Naive thymus-derived CD4-positive, alpha-beta T cell (primary cell): Measurements from ENCODE around the gene MLF2. TPM values are rescaled to one million over a fixed set of nuclear protein-coding genes. Genes with fewer than 3 reads are reported as not detected.
A peak's percentile ranks its signal among the peaks of the same experiment; 100 is the strongest.

Source experiments
- ATAC-seq: fragments of 150-1000 bp; cut with Tn5 transposase; 2 replicates; pipeline ENCODE4 v1.10.0; 2021; ENCODE audit warnings: mild to moderate bottlenecking, moderate library complexity
- CTCF ChIA-PET: fragments of 350-600 bp; sonication (Branson Sonifier 250); formaldehyde crosslinking; loops from one replicate; lab custom pipeline; 2021; ENCODE audit warnings: antibody characterized with exemption; lab: Charles Lee
- POLR2A ChIA-PET: fragments of 350-600 bp; sonication (Branson Sonifier 250); formaldehyde crosslinking; loops from one replicate; lab custom pipeline; 2021; ENCODE audit warnings: antibody characterized with exemption, inconsistent platforms; lab: Charles Lee
- DNase-seq, 9 donors: peaks; one replicate each; pipeline versions ENCODE4 v3.0.0 to v3.0.0-alpha.2; 2020 to 2022; ENCODE audit warnings: mixed read lengths in 1 of 9
- H3K27ac ChIP-seq: one replicate; pipeline ENCODE4 v1.7.0; 2013; ENCODE audit warnings: mild to moderate bottlenecking, low read depth, low read length, moderate library complexity
- H3K27me3 ChIP-seq, 2 donors: one replicate each; pipeline ENCODE4 v1.7.0; 2013; ENCODE audit warnings: low read length in 2 of 2, mild to moderate bottlenecking in 2 of 2, moderate library complexity in 2 of 2; ENCODE audit not compliant: control insufficient read depth in 2 of 2, insufficient read depth in 2 of 2
- H3K36me3 ChIP-seq, 3 experiments: 1 replicate in 2 of 3; 2 replicates in 1 of 3; pipeline ENCODE4 v1.7.0; 2013; ENCODE audit warnings: low read length in 3 of 3, mild to moderate bottlenecking in 3 of 3, moderate library complexity in 1 of 3; ENCODE audit not compliant: insufficient read depth in 3 of 3, control insufficient read depth in 2 of 3
- H3K4me1 ChIP-seq, 2 donors: one replicate each; pipeline ENCODE4 v1.7.0; 2013; ENCODE audit warnings: low read length in 2 of 2, mild to moderate bottlenecking in 2 of 2, moderate library complexity in 1 of 2; ENCODE audit not compliant: control insufficient read depth in 2 of 2, insufficient read depth in 2 of 2
- H3K4me3 ChIP-seq: 2 replicates; pipeline ENCODE4 v1.7.0; 2013; ENCODE audit warnings: mild to moderate bottlenecking, low read length
- H3K9me3 ChIP-seq, 3 experiments: 1 replicate in 2 of 3; 2 replicates in 1 of 3; pipeline ENCODE4 v1.7.0; 2013; ENCODE audit warnings: low read length in 3 of 3; ENCODE audit not compliant: control insufficient read depth in 2 of 3
- H3K27ac Mint-ChIP-seq, 9 donors: one replicate each; pipeline ENCODE4 v1.8.0; 2020 to 2022; ENCODE audit warnings: mixed read lengths in 9 of 9, mild to moderate bottlenecking in 8 of 9, moderate library complexity in 5 of 9, inconsistent platforms in 2 of 9
- H3K27me3 Mint-ChIP-seq, 5 donors: one replicate each; pipeline ENCODE4 v1.8.0; 2021 to 2022; ENCODE audit warnings: mixed read lengths in 5 of 5, mild to moderate bottlenecking in 1 of 5
- H3K36me3 Mint-ChIP-seq, 5 donors: one replicate each; pipeline ENCODE4 v1.8.0; 2020 to 2022; ENCODE audit warnings: mixed read lengths in 5 of 5, mild to moderate bottlenecking in 3 of 5, inconsistent platforms in 1 of 5
- H3K4me1 Mint-ChIP-seq, 7 donors: one replicate each; pipeline ENCODE4 v1.8.0; 2020 to 2022; ENCODE audit warnings: mixed read lengths in 7 of 7, mild to moderate bottlenecking in 3 of 7, inconsistent platforms in 1 of 7
- H3K4me3 Mint-ChIP-seq, 10 donors: one replicate each; pipeline ENCODE4 v1.8.0; 2020 to 2022; ENCODE audit warnings: mild to moderate bottlenecking in 10 of 10, mixed read lengths in 10 of 10, moderate library complexity in 6 of 10, inconsistent platforms in 2 of 10
- H3K9me3 Mint-ChIP-seq, 11 donors: one replicate each; pipeline ENCODE4 v1.8.0; 2020 to 2022; ENCODE audit warnings: mixed read lengths in 11 of 11, mild to moderate bottlenecking in 4 of 11, inconsistent platforms in 1 of 11, moderate library complexity in 1 of 11
- intact Hi-C, 2 donors: fragments of 100-400 bp; cut with micrococcal nuclease; formaldehyde crosslinking; loops; one replicate each; pipeline ENCODE4 v1.15.1; 2023
- polyA plus RNA-seq, 2 donors: library from polyadenylated mRNA; unstranded; fragments of 300-500 nt; fragmentation: Illumina TruSeq; gene quantifications; one replicate each; pipeline ENCODE4 v1.2.3, GENCODE V29; 2021
- total RNA-seq, 6 experiments: library from RNA in 5 of 6; stranded (reverse) in 5 of 6; gene quantifications; 1 replicate in 5 of 6; 2 replicates in 1 of 6; pipeline ENCODE4 v1.2.3 and lab custom pipeline; 2021 to 2026

The MLF2 gene
- total and polyA plus RNA-seq, 7 experiments from 2014 or later = 84.6 to 141 (median 119) TPM

- CTCF ChIA-PET = interaction anchor here (1.1 to 3.1 kb wide), 4 partner anchors 9 to 21 kb away, joined by 3 to 14 read pairs (median 4); partner anchors contain the start of genes CD4 and MLF2
- Histone ChIP-seq H3K4me3 (peak within 1 kb of the TSS; percentile 55), H3K9me3 (no peaks in the 10 kb centered on the region), H3K4me1 (peaks cover 18 to 35% of the 10 kb centered on the region in 2 donors), H3K27ac (peak within 1 kb of the TSS; percentile 46), H3K36me3 (no peaks in the 10 kb centered on the region), H3K27me3 (no peaks in the 10 kb centered on the region)
- ATAC-seq = no peak
- intact Hi-C loops = loop anchor here (1.0 to 2.0 kb wide), 3 partner anchors 8 to 16 kb away; partner anchors contain the start of gene CD4 (in 1 of the 2)
- Mint-ChIP-seq H3K9me3 (peaks cover 0 to 1% (median 0%) of the 10 kb centered on the region in 11 donors), H3K36me3 (peaks cover 0 to 18% (median 0%) of the 10 kb centered on the region in 5 donors), H3K4me1 (peaks cover 27 to 80% (median 40%) of the 10 kb centered on the region in 7 donors), H3K27ac (peak within 1 kb of the TSS in 7 of 9 donors; percentile 16 to 91 (median 47)), H3K27me3 (peaks cover 0 to 56% (median 17%) of the 10 kb centered on the region in 5 donors), H3K4me3 (peak within 1 kb of the TSS; percentile 51 to 87 (median 71))
- POLR2A ChIA-PET = interaction anchor here (0.7 to 2.7 kb wide), 7 partner anchors 8 to 20 kb away, joined by 3 to 14 read pairs (median 5); partner anchors contain the start of genes CD4 and MLF2
- DNase-seq = peak in 2 of 9 donors; percentile 48 to 70
These were observed 19.4 kb upstream of the MLF2 start, which contains the start of gene LAG3 for GRCh38 chr12:6772331-6772695. Gene LAG3, plus strand, starts transcription at chr12:6772520. Its CDS starts 333 bp downstream, at chr12:6772853.

DNA sequence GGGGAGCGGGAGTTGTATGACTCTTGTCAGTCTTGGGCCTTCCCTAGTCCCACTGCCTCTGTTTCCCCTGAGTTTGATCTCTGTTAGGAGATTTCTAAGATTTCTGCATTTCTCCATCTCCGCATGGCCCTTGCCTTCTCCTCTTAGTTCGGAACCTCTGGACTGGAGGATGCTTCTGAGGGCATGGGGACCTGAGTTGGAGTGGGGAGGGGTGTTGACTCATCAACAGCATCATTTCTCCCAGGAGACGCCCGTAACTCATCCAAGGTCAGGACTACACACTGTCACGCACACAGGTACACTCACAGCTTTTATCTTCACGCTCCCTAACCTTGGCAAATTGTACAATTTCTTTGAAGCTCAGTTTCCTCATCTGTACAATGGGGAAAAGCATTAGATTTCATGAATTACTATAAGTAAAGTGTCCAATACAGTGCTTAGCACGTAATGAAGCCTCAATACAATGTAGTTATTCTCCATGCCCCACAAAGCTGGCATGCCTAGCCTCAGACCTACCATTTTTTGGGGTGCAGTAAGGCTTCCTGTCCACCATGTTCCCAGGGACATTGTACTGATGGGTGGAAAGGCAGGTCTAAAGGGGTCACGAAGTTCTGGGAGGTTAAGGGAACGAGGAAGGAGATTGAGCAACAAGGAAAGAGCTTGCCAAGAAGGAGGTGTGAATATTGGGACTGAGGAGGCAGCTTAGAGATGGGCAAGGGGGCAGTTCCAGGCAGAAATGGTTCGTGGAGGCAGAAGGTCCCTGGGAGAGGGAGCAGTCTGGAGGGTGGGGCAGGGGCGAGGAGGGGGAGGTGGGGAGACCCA, 18.8 kb upstream of the MLF2 start:
- Histone ChIP-seq H3K36me3 (no peaks in the 10 kb centered on the region), H3K4me3 (no peak overlapping the region), H3K4me1 (peaks cover 18 to 35% of the 10 kb centered on the region in 2 donors), H3K27ac (peak overlapping the region; percentile 46), H3K27me3 (no peaks in the 10 kb centered on the region), H3K9me3 (no peaks in the 10 kb centered on the region)
- ATAC-seq (no peak), DNase-seq (no peak)
- Mint-ChIP-seq H3K4me3 (peak overlapping the region; percentile 51 to 87 (median 71)), H3K4me1 (peaks cover 32 to 78% (median 45%) of the 10 kb centered on the region in 7 donors), H3K27me3 (peaks cover 0 to 60% (median 17%) of the 10 kb centered on the region in 5 donors), H3K27ac (peak overlapping the region in 5 of 9 donors; percentile 4 to 91 (median 65)), H3K36me3 (peaks cover 0 to 18% (median 0%) of the 10 kb centered on the region in 5 donors), H3K9me3 (peaks cover 0 to 1% (median 0%) of the 10 kb centered on the region in 11 donors)
- ChIA-PET CTCF (interaction anchor here (0.7 to 3.1 kb wide), 8 partner anchors 8 to 51 kb away, joined by 3 to 14 read pairs (median 4); partner anchors contain the start of genes CD4 and MLF2), POLR2A (interaction anchor here (0.7 to 2.7 kb wide), 7 partner anchors 8 to 167 kb away, joined by 3 to 14 read pairs (median 4); partner anchors contain the start of gene MLF2)
- intact Hi-C loops = loop anchor here (1.0 to 2.0 kb wide), 3 partner anchors 7 to 17 kb away; partner anchors contain the start of gene CD4 (in 1 of the 2)

- Mint-ChIP-seq H3K27ac (peak overlapping the region in 3 of 9 donors; percentile 65 to 91 (median 76)), H3K9me3 (peaks cover 0 to 1% (median 0%) of the 10 kb centered on the region in 11 donors), H3K36me3 (peaks cover 0 to 13% (median 0%) of the 10 kb centered on the region in 5 donors), H3K27me3 (peaks cover 0 to 53% (median 17%) of the 10 kb centered on the region in 5 donors), H3K4me1 (peaks cover 32 to 72% (median 45%) of the 10 kb centered on the region in 7 donors), H3K4me3 (peak overlapping the region in 5 of 10 donors; percentile 34 to 87 (median 73))
- Histone ChIP-seq H3K4me1 (peaks cover 17 to 35% of the 10 kb centered on the region in 2 donors), H3K27ac (no peak overlapping the region), H3K9me3 (no peaks in the 10 kb centered on the region), H3K36me3 (no peaks in the 10 kb centered on the region), H3K27me3 (no peaks in the 10 kb centered on the region), H3K4me3 (no peak overlapping the region)
- DNase-seq = no peak
- intact Hi-C loops = no loop called here
- ChIA-PET POLR2A (interaction anchor here (1.1 to 2.7 kb wide), 5 partner anchors 11 to 166 kb away, joined by 3 to 14 read pairs (median 5); partner anchors contain the start of gene MLF2), CTCF (interaction anchor here (0.7 to 3.1 kb wide), 7 partner anchors 8 to 51 kb away, joined by 3 to 14 read pairs (median 4); partner anchors contain the start of gene MLF2)
- ATAC-seq = no peak
These were observed 18.2 kb upstream of the MLF2 start for GRCh38 chr12:6771091-6771495.

GRCh38 chr12:6770600-6770999, 17.7 kb upstream of the MLF2 start:
- Mint-ChIP-seq H3K4me1 (peaks cover 33 to 72% (median 46%) of the 10 kb centered on the region in 7 donors), H3K27ac (peak overlapping the region in 2 of 9 donors; percentile 34 to 91), H3K36me3 (peaks cover 0 to 12% (median 0%) of the 10 kb centered on the region in 5 donors), H3K9me3 (peaks cover 0 to 1% (median 0%) of the 10 kb centered on the region in 11 donors), H3K27me3 (peaks cover 0 to 53% (median 19%) of the 10 kb centered on the region in 5 donors), H3K4me3 (peak overlapping the region in 2 of 10 donors; percentile 34 to 87)
- ATAC-seq (no peak), DNase-seq (no peak)
- CTCF ChIA-PET = interaction anchor here (0.7 to 3.1 kb wide), 5 partner anchors 8 to 52 kb away, joined by 3 to 14 read pairs (median 3); partner anchors contain the start of genes CD4 and MLF2
- no peaks in the 10 kb centered on the region for H3K36me3 ChIP-seq
- H3K4me3 ChIP-seq = no peak overlapping the region
- no peaks in the 10 kb centered on the region for H3K9me3 ChIP-seq
- H3K27ac ChIP-seq = no peak overlapping the region
- H3K4me1 ChIP-seq = peaks cover 17 to 39% of the 10 kb centered on the region in 2 donors
- H3K27me3 ChIP-seq = no peaks in the 10 kb centered on the region
- intact Hi-C loops = no loop called here
- POLR2A ChIA-PET = interaction anchor here (1.8 to 2.7 kb wide), 3 partner anchors 11 to 22 kb away, joined by 5 to 14 read pairs (median 6); partner anchors contain the start of gene MLF2

DNA sequence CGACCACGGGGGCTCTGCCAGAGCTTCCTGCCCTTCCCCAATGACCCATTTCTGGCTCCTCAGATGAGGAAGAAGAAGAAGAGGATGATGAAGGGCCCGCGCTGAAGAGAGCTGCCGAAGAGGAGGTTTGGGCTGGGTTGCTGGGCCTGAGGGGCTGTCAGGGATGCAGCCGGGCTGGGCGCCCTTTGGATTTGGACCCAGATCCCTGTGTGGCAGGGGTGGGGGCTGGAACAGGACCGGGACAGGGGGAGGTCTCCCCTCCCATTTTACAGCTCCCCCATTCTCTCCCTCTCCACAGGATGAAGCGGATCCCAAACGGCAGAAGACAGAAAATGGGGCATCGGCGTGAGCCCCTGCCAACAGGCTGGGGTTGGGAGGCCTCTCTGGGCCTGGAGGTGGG, 17.2 kb upstream of the MLF2 start:
- ChIA-PET CTCF (interaction anchor here (0.7 to 3.1 kb wide), 4 partner anchors 8 to 52 kb away, joined by 3 to 14 read pairs (median 3); partner anchors contain the start of genes CD4 and MLF2), POLR2A (interaction anchor here (0.7 to 2.3 kb wide), 3 partner anchors 8 to 80 kb away, joined by 3 to 6 read pairs (median 4); no protein-coding TSS in a partner anchor)
- Mint-ChIP-seq H3K27ac (peak overlapping the region in 1 of 9 donors; percentile 40), H3K36me3 (peaks cover 0 to 7% (median 0%) of the 10 kb centered on the region in 5 donors), H3K4me3 (no peak overlapping the region), H3K4me1 (peaks cover 36 to 72% (median 49%) of the 10 kb centered on the region in 7 donors), H3K27me3 (peaks cover 0 to 57% (median 24%) of the 10 kb centered on the region in 5 donors), H3K9me3 (peaks cover 0 to 1% (median 0%) of the 10 kb centered on the region in 11 donors)
- Histone ChIP-seq H3K4me3 (no peak overlapping the region), H3K36me3 (no peaks in the 10 kb centered on the region), H3K4me1 (peaks cover 15 to 44% of the 10 kb centered on the region in 2 donors), H3K27ac (no peak overlapping the region), H3K27me3 (no peaks in the 10 kb centered on the region), H3K9me3 (no peaks in the 10 kb centered on the region)
- intact Hi-C loops = no loop called here
- DNase-seq (no peak), ATAC-seq (no peak)
